Activated T-cell treated with anti-CD3 and anti-CD28 coated beads for 4 hours (primary cell): Measurements from ENCODE around the gene PRKAR1B.
"Not testable (repeated sequence)": the region's sequence is repeated elsewhere in the genome, so short reads cannot be mapped to it uniquely, and the experiment has no call there.

ENCODE experiments used
- DNase-seq: peaks from one replicate; pipeline ENCODE4 v3.0.0-alpha.2; 2020

Gene PRKAR1B

GRCh38 chr7:551615-551970 lies 175.5 kb downstream of the PRKAR1B start:
- not testable (repeated sequence) for DNase-seq

- DNase-seq: no peak
Measured at GRCh38 chr7:550881-551614, 176.0 kb downstream of the PRKAR1B start.

GRCh38 chr7:549891-550625 lies 177.0 kb downstream of the PRKAR1B start:
- no peak for DNase-seq

GRCh38 chr7:549066-549890 lies 177.8 kb downstream of the PRKAR1B start:
- DNase-seq: no peak

- no peak for DNase-seq
Measured at GRCh38 chr7:548401-548800, 178.7 kb downstream of the PRKAR1B start.

- DNase-seq: no peak
Measured at GRCh38 chr7:545470-545869, 181.6 kb downstream of the PRKAR1B start.

- DNase-seq: no peak
Measured at GRCh38 chr7:544338-545221, 182.5 kb downstream of the PRKAR1B start.

GRCh38 chr7:543501-544337 lies 183.4 kb downstream of the PRKAR1B start:
- no peak for DNase-seq

GRCh38 chr7:542713-543500 lies 184.2 kb downstream of the PRKAR1B start:
- no peak for DNase-seq

GRCh38 chr7:542131-542712 lies 184.9 kb downstream of the PRKAR1B start:
- no peak for DNase-seq

- DNase-seq: no peak
Measured at GRCh38 chr7:541661-542060, 185.4 kb downstream of the PRKAR1B start.

- no peak for DNase-seq
Measured at GRCh38 chr7:540997-541396, 186.1 kb downstream of the PRKAR1B start.

GRCh38 chr7:540579-540978 lies 186.5 kb downstream of the PRKAR1B start:
- DNase-seq: no peak

- no peak for DNase-seq
Measured at GRCh38 chr7:539731-540411, 187.2 kb downstream of the PRKAR1B start.

GRCh38 chr7:538764-539685 lies 188.1 kb downstream of the PRKAR1B start:
- DNase-seq: no peak

- no peak for DNase-seq
Measured at GRCh38 chr7:537911-538634, 189.0 kb downstream of the PRKAR1B start.

GRCh38 chr7:536231-536630 lies 190.8 kb downstream of the PRKAR1B start:
- no peak for DNase-seq

- DNase-seq: no peak
Measured at GRCh38 chr7:534959-535358, 192.1 kb downstream of the PRKAR1B start.
